IMR-90 (cell line): ENCODE results near the gene CAGE1. TPM values are rescaled to one million over a fixed set of nuclear protein-coding genes. Genes with fewer than 3 reads are reported as not detected.

Experiments used
- ATAC-seq: fragments of 200-7000 bp; cut with Tn5 transposase; 2 replicates; pipeline ENCODE4 v1.9.1; 2020; ENCODE audit warnings: low read depth, mild to moderate bottlenecking, moderate library complexity
- BruUV-seq: library from RNA; stranded (reverse); fragments of 400-500 nt; replicated peaks from 2 replicates; lab custom pipeline; 2021; lab: Mats Ljungman, UMichigan
- CTCF ChIA-PET: fragments of 300-600 bp; formaldehyde crosslinking; extraction: SDS; loops from one replicate; lab custom pipeline; 2021; ENCODE audit warnings: antibody characterized with exemption; lab: Yijun Ruan, JAX
- POLR2A ChIA-PET: fragments of 300-600 bp; sonication (Branson Sonifier 250); formaldehyde crosslinking; loops from one replicate; lab custom pipeline; 2022; ENCODE audit warnings: antibody characterized with exemption; ENCODE audit not compliant: unreplicated experiment; lab: Charles Lee
- DNase-seq: peaks from one replicate; pipeline ENCODE4 v3.0.0; 2013
- H2AFZ ChIP-seq: replicated peaks from 2 replicates; pipeline ENCODE3; 2013; ENCODE audit warnings: low read length, mild to moderate bottlenecking; ENCODE audit not compliant: poor library complexity
- H2AK5ac ChIP-seq: 2 replicates; pipeline ENCODE4 v1.6.1; 2013; ENCODE audit warnings: low read depth, low read length, inconsistent platforms
- H2AK9ac ChIP-seq: replicated peaks from 2 replicates; pipeline ENCODE3; 2013; ENCODE audit warnings: mild to moderate bottlenecking, low read depth, low read length, moderate library complexity; ENCODE audit not compliant: poor library complexity
- H2BK120ac ChIP-seq: 2 replicates; pipeline ENCODE4 v1.6.1; 2013; ENCODE audit warnings: low read depth, low read length, inconsistent platforms
- H2BK15ac ChIP-seq: 3 replicates; pipeline ENCODE4 v1.6.1; 2013; ENCODE audit warnings: low read depth, low read length, inconsistent platforms
- H2BK20ac ChIP-seq: 2 replicates; pipeline ENCODE4 v1.6.1; 2013; ENCODE audit warnings: low read depth, mild to moderate bottlenecking, inconsistent platforms, low read length, moderate library complexity
- H2BK5ac ChIP-seq: 2 replicates; pipeline ENCODE4 v1.6.1; 2013; ENCODE audit warnings: mild to moderate bottlenecking, low read depth, low read length, inconsistent platforms; ENCODE audit not compliant: poor library complexity, severe bottlenecking
- H3K14ac ChIP-seq: replicated peaks from 2 replicates; pipeline ENCODE4 v1.6.1; 2013; ENCODE audit warnings: low read depth, low read length, inconsistent platforms
- H3K18ac ChIP-seq: 2 replicates; pipeline ENCODE4 v1.6.1; 2013; ENCODE audit warnings: low read depth, low read length, control low read depth
- H3K23ac ChIP-seq: 2 replicates; pipeline ENCODE4 v1.6.1; 2013; ENCODE audit warnings: low read depth, low read length, inconsistent platforms
- H3K27ac ChIP-seq: 2 replicates; pipeline ENCODE4 v1.5.1; 2013; ENCODE audit warnings: mild to moderate bottlenecking, control low read depth, low read length; ENCODE audit not compliant: insufficient read depth
- H3K27me3 ChIP-seq: 2 replicates; pipeline ENCODE4 v1.6.1; 2013; ENCODE audit warnings: low read length; ENCODE audit not compliant: control insufficient read depth, insufficient read depth
- H3K36me3 ChIP-seq: 2 replicates; pipeline ENCODE4 v1.6.1; 2013; ENCODE audit warnings: low read length, mixed read lengths; ENCODE audit not compliant: control insufficient read depth, insufficient read depth
- H3K4ac ChIP-seq: 2 replicates; pipeline ENCODE4 v1.6.1; 2013; ENCODE audit warnings: low read depth, low read length, inconsistent platforms
- H3K4me1 ChIP-seq: 2 replicates; pipeline ENCODE4 v1.6.1; 2013; ENCODE audit warnings: low read length, mixed read lengths; ENCODE audit not compliant: control insufficient read depth, insufficient read depth
- H3K4me2 ChIP-seq: 2 replicates; pipeline ENCODE4 v1.6.1; 2013; ENCODE audit warnings: low read depth, mild to moderate bottlenecking, control low read depth, low read length, moderate library complexity
- H3K4me3 ChIP-seq: 2 replicates; pipeline ENCODE4 v1.5.1; 2013; ENCODE audit warnings: low read depth, mild to moderate bottlenecking, control low read depth, low read length, moderate library complexity; ENCODE audit not compliant: insufficient read depth
- H3K56ac ChIP-seq: 2 replicates; pipeline ENCODE4 v1.6.1; 2013; ENCODE audit warnings: low read length, inconsistent platforms; ENCODE audit not compliant: insufficient read depth; ENCODE audit errors: extremely low read depth
- H3K79me1 ChIP-seq, 2 experiments: 2 replicates each; pipeline ENCODE4 v1.6.1; 2013; ENCODE audit warnings: low read length in 2 of 2, inconsistent platforms in 1 of 2, low read depth in 1 of 2
- H3K9ac ChIP-seq: 2 replicates; pipeline ENCODE4 v1.6.1; 2013; ENCODE audit warnings: low read depth, low read length, control low read depth
- H3K9me1 ChIP-seq: 2 replicates; pipeline ENCODE4 v1.6.1; 2013; ENCODE audit warnings: low read length, inconsistent platforms; ENCODE audit not compliant: insufficient read depth
- H3K9me3 ChIP-seq: 2 replicates; pipeline ENCODE4 v1.6.1; 2013; ENCODE audit warnings: low read length; ENCODE audit not compliant: control insufficient read depth, insufficient read depth
- H4K20me1 ChIP-seq: 2 replicates; pipeline ENCODE4 v1.6.1; 2013; ENCODE audit warnings: low read length, inconsistent platforms; ENCODE audit not compliant: insufficient read depth
- H4K5ac ChIP-seq: 2 replicates; pipeline ENCODE4 v1.6.1; 2013; ENCODE audit warnings: mild to moderate bottlenecking, low read depth, low read length, control low read depth
- H4K8ac ChIP-seq, 2 experiments: 2 replicates each; pipeline ENCODE4 v1.6.1; 2013; ENCODE audit warnings: low read depth in 2 of 2, low read length in 2 of 2, control low read depth in 1 of 2, inconsistent platforms in 1 of 2
- H4K91ac ChIP-seq: 2 replicates; pipeline ENCODE4 v1.6.1; 2013; ENCODE audit warnings: low read depth, low read length, inconsistent platforms; ENCODE audit not compliant: insufficient read depth
- MAFK ChIP-seq: IDR thresholded peaks from 2 replicates; pipeline ENCODE4 v1.6.1; 2012; ENCODE audit warnings: low read depth, low read length, improper control_type of control experiment
- WGBS, 2 experiments: methylation state at CpG; one replicate each; pipeline versions ENCODE4 v1.1.5 to v1.1.7; 2013; ENCODE audit warnings: missing lambda C conversion rate in 2 of 2; ENCODE audit not compliant: insufficient read length in 1 of 2; ENCODE audit errors: extremely low coverage in 2 of 2; 5-methylcytosine and 5-hydroxymethylcytosine counted together
- dilution Hi-C: fragments of 300-500 bp; cut with HindIII; formaldehyde crosslinking; loops from one replicate; pipeline ENCODE4 v1.14.3; 2018; ENCODE audit warnings: low sequenced_read_pairs; ENCODE audit not compliant: unreplicated experiment
- in situ Hi-C: fragments of 300-500 bp; cut with MboI; formaldehyde crosslinking; loops from 3 replicates; pipeline ENCODE4 v1.14.3; 2019; ENCODE audit warnings: low sequenced_read_pairs, inconsistent platforms, mixed read lengths
- intact Hi-C: fragments of 100-400 bp; cut with micrococcal nuclease; formaldehyde crosslinking; loops from 2 replicates; pipeline ENCODE4 v1.10.0; 2022
- polyA plus RNA-seq, 3 experiments: library from polyadenylated mRNA; depleted of rRNA; stranded (reverse); fragments of >200 nt; gene quantifications; 2 replicates each; pipeline ENCODE4 v1.2.3, GENCODE V29; 2012; ENCODE audit warnings: low replicate concordance in 1 of 3
- total RNA-seq: library from RNA; depleted of rRNA; stranded (reverse); fragments of >200 nt; gene quantifications from 2 replicates; pipeline ENCODE4 v1.2.3, GENCODE V29; 2012

The CAGE1 gene
- total and polyA plus RNA-seq, 2 of the 4 experiments (the other 2 are of a cell fraction), result not detected

GRCh38 chr6:7424058-7424457 lies 34.5 kb upstream of the CAGE1 start:
- H2BK5ac ChIP-seq, result no peak overlapping the region
- H4K91ac ChIP-seq, result no peak overlapping the region
- no peak overlapping the region for H3K4me3 ChIP-seq
- H3K18ac ChIP-seq, result no peak overlapping the region
- H4K5ac ChIP-seq, result no peak overlapping the region
- H3K27me3 ChIP-seq, result no peaks in the 10 kb centered on the region
- no peak overlapping the region for H3K4me2 ChIP-seq
- no peak overlapping the region for H3K4ac ChIP-seq
- no peak overlapping the region for H3K27ac ChIP-seq
- no peaks in the 10 kb centered on the region; the same call in 1 of the 2 replicates for H3K36me3 ChIP-seq
- no peak overlapping the region for H3K9ac ChIP-seq
- H3K9me3 ChIP-seq, result no peaks in the 10 kb centered on the region
- no peak overlapping the region for H3K23ac ChIP-seq
- H4K8ac ChIP-seq, result no peak overlapping the region
- BruUV-seq, result no TSS peak
- H2BK20ac ChIP-seq, result no peak overlapping the region
- no CpG with 5 or more reads among the region's 5 CpGs for WGBS, 2 experiments
- no peak overlapping the region for H2AFZ ChIP-seq
- H2AK9ac ChIP-seq, result no peak overlapping the region
- H3K56ac ChIP-seq, result no peak overlapping the region
- ATAC-seq (no peak), DNase-seq (no peak)
- H3K14ac ChIP-seq, result no peak overlapping the region
- TF ChIP-seq MAFK, result no peak
- ChIA-PET POLR2A (no interaction called here), CTCF (no interaction called here)
- intact Hi-C loops (no loop called here), in situ Hi-C loops (no loop called here), dilution Hi-C loops (no loop called here)
- peaks cover 2% of the 10 kb centered on the region; the same call in 1 of the 2 replicates for H3K9me1 ChIP-seq
- no peaks in the 10 kb centered on the region for H3K79me1 ChIP-seq
- H4K20me1 ChIP-seq, result 0 out of 2 replicates have a peak, but pooled peaks cover 3% of the 10 kb centered on the region
- H2BK120ac ChIP-seq, result no peak overlapping the region
- no peaks in the 10 kb centered on the region for H3K4me1 ChIP-seq
- no peak overlapping the region for H2AK5ac ChIP-seq
- no peak overlapping the region for H2BK15ac ChIP-seq
